Measurements from ENCODE around the gene C4orf50.

C4orf50 gene

DNA sequence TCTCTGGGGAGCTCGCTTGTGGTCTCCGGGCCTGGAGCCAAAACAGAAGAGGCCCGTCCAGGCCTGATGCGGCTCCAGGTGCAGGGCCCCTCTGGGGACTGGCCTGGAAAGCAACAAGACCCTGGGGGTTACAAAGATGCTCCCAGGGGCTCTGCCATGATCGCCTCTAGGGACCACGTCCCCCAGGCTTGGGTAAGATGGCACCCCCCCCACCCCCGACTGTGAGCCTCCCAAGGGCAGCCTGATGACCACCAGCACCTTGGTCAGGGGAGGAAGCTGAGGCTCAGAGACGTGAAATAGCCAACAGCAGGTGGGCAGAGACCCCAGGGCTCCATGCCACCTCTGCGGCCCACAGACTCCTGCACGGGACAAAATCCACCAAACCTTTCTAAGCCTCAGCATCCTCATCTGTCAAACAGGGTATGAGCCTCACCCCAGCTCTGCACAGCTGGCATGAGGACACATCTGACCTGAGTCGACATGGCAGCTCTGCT is 25.4 kb downstream of the C4orf50 start:
- no peak for DNase-seq (ENCODE audit: low read depth, low spot score)

GRCh38 chr4:5992171-5992827 is 25.9 kb downstream of the C4orf50 start:
- no peak for DNase-seq (ENCODE audit: low read depth, low spot score)

GRCh38 chr4:5991405-5991804 is 26.8 kb downstream of the C4orf50 start:
- DNase-seq (ENCODE audit: low read depth, low spot score) = no peak

DNA sequence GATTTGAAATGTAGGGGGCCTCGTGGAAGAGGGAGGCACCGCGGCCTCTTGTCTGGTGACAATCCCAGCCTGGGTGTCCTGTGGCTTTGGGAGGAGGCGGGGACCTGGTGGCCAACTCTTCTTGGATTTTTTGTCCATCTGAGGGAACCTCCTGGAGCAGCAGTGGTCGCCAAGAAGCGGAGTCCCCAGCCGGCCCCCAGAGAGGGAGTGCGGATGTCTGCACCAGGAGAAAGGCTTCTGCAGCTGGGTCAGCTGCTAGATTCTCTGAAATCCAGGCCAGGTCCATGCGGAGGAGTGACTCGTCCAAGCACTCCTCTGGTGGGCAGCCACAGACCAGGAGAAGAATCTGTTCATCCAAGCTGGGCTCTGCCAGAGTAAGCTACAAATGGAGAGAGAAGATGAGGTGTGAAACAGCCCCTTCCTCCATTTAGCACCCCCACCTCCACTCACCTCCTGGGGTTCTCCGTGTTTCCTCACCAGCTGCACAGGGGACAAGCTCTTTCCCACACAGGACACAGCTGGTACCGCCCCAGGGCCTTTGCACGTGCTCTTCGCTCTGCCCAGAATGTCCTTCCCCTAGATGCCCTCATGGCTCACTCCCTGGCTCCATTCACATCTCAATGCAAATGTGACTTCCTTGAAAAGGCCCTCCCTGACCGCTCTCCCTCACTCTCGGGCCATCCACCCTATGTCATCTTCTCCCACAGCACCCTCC is 27.6 kb downstream of the C4orf50 start:
- no peak for DNase-seq (ENCODE audit: low read depth, low spot score)

DNA sequence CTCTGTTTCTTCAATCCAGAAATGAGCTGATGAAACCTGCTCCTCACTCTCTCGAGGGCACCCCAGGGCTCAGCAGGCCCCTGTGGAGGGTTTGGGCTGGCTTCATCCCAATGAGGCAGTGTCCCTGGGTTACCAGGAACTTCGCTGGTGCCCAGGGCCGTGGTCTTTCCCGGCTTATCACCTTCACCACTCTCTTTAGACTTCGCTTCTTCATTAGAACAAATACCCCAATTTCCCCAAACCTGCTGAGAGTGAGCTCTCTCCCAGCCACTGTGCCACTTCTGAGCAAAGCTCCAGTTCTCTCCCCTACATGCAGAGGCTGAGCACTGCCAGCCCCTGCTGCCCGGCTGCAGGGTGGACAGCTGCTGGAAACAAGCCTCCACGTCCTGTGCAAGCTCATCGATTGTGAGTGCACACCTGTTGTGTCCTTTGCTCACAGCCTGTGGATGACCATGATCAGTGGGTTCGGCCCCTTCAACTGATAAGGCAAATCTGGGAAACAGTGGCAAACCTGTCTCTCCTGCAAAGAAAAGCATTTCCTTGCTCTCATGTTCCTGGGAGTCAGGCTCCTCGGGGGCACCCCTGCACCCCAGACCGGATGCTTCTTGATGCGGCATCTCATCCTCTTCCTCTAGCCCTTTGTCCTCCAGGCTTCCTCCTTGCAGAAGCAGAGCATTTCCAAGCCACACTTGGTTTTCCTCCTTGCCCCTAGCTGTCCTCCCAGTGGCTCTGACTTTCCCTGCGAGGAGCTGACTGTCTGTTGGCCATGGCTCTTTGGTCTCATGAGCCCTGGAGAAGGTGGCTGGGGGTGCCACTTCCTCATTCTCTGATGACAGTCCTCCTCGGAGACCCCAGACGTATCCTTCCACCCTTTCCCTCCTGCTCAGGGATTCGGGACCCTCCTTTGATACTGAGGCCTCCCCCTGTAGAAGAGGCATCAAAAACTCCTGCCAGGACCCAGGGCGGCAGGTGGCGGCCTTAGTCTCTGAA is 28.7 kb downstream of the C4orf50 start:
- DNase-seq (ENCODE audit: low read depth, low spot score) = no peak

GRCh38 chr4:5988086-5988845 is 30.0 kb downstream of the C4orf50 start:
- no peak for DNase-seq (ENCODE audit: low read depth, low spot score)

GRCh38 chr4:5984843-5985242 is 33.4 kb downstream of the C4orf50 start:
- DNase-seq (ENCODE audit: low read depth, low spot score) = no peak

GRCh38 chr4:5982156-5982973 is 35.9 kb downstream of the C4orf50 start:
- no peak for DNase-seq (ENCODE audit: low read depth, low spot score)

DNA sequence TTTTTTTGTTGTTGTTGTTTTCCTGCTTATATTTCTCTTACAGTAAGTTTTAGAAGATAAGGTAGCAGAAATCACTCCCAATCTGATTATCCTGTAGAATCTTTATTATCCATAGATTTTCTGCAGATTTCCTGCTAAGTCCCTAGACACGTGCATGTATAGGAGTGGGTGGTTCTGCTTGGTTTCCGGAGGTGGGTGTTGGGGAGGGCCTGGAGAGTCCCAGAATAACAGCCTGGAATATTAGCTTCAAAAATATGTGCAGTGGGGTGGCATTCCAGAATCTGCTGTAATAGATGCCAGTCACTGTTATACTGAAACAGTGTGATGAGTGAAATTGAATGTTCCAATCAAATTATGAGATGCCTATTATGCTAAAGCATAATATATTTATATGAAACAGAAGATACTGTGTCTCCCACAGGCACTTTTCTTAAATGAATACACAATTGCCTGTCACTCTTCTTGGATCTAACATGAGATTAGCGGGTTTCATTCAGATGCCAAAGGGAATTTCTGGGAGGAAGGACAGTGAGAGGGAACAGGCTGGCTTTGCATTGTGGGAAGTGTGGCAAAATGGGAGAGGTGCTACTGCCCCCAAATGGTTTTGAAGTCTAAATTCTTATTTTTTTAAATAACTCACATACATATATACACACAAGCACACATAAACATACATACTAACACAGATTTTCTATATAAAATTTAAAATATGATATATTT is 37.6 kb downstream of the C4orf50 start:
- no peak for DNase-seq (ENCODE audit: low read depth, low spot score)

DNA sequence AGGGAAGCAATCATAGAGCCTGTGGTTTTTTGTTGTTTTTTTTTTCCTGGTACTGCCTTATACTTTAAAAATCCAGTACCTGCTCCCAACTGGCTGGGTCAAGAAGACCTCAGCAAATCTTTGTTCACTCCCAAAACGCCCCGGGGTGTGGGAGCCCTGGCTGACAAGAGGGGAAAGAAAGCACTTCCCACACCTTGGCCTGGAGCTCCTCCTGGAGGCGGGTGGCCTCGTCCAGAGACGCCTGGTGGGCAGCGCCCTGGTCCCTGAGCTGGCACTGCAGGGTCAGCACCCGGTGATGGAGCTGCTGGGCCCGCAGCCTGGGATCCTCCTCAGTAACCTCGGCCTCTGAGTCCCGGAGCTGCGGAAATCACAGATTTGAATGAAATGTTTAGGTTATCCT is 38.2 kb downstream of the C4orf50 start:
- DNase-seq (ENCODE audit: low read depth, low spot score) = no peak

DNA sequence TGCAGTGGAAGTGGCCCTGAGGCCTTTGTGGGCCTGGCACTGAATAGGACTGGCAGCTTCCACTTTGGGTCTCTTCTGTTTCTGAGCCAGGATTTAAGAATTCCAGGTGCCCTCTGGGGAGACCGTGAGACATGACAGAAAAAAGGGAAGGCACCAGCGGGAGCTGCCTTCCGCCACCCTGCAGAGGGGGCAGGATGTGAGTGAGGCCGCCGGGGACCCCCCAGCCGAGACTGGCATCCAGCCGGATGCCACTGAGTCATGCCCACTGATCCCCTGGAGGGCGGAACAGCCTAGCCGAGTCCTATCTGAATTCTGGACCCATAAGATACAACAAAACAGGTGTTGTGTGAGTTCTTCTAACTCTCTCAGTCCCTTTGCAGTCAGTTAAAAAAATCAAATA is 41.3 kb downstream of the C4orf50 start:
- no peak for DNase-seq (ENCODE audit: low read depth, low spot score)

DNA sequence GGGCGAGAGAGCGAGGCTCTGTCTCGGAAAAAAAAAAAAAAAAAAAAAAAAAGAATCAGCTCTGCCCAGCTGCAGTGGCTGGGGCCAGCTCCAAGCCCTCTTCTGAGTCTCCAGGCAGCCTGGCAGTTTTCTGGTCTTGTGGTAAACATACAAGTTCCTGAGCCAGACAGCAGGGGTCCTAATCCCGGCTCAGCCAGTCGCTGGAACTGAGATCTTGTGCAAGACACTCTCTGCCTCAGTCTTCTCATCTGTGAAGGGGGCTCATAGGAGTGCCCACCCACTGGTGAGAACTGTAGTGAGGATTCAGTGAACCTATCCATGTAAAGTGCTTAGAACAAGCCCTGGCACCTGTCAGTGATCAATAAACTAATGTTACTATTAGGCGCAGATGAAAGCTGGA is 41.8 kb downstream of the C4orf50 start:
- DNase-seq (ENCODE audit: low read depth, low spot score) = no peak

DNA sequence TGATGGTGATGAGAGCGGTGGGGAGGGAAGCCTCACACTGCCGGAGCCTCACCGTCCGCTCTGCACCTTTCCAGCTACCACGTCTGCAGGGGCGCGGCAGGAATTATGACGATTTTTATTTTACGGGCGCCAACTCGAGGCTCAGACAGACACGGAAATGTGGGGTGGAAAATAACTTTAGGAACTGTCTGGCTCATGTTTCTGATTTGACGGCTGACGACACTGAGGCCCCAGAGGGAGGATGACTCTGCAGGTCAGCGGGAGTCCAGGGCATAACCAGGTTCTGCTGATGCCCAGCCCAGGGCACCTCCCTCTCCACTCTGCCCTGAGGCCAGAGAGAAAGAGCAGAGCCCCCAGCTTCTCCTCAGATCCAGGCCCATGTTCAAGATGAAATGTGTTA is 43.9 kb downstream of the C4orf50 start:
- DNase-seq (ENCODE audit: low read depth, low spot score) = no peak

DNA sequence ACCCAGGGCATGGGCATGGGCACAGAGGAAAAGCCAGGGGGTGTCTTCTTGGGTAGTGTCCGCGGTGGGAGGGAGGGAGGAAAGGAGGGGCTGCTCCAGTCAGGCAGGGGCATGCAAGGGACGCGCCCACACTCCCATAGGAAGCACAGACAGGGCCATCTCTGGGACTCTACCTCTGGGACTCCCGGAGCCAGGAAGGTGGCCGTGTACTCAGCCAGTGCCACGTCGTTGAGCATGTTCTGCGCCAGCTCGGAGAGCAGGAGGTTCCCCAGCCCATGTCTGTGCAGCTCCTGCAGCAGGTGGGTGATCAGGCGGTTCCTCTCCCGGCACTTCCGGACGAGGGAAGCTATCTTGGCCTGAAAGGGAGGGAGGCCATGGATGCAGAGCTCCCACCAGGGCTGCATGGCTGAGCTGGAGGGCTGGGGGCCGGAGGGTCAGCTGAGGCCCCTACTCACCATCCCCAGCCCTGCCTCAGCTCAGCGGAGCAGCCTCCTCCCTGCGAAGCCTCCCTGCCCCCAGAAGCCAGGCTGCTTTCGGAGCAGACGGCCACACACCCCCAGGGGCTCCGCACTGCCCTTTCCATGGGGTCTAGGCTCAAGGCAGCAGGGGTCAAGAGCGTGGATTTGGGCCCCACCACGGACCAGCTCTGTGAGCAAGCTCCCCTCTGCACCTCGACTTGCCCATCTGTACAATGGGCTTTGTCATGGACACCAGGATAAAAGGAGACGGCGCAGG is 44.6 kb downstream of the C4orf50 start:
- DNase-seq (ENCODE audit: low read depth, low spot score) = no peak

DNA sequence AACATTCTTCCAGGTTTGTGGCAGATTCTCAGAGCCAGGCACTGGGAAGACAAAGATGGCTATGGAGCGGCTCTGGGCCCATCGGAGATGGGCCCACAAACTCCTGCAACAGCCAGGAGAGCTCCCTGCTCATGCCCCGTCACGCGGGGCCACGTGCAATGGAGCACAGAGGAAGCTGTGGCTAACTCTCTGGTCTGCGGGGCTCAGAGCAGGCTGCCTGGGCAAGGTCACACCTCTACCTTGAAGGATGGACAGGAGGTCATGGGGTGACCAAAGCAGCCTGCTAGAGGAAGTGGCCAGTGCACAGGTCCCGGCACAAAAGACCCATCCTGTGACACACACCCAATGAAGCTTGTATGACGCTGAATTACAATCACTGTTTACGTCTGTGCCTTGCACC is 45.2 kb downstream of the C4orf50 start:
- DNase-seq (ENCODE audit: low read depth, low spot score) = no peak

DNA sequence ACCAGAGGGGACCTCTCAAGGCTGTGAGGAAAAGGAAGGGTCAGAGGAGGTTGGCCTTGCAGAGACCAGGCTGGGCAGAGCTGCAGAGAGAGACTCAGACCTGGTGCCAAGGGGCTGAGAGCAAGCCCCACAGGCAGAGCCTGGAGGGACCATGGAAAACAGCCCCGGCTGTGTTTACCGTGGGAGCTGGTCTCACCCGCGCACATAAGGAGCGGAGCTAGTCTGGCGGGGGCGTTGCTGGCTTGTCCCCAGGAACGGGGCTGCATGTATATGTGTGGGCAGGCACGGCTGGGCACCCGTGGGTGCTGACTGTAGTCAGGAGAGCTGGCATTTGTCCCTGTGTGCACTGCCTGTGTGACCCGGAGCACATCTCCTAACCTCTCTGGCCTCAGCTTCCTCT is 45.7 kb downstream of the C4orf50 start:
- no peak for DNase-seq (ENCODE audit: low read depth, low spot score)

- DNase-seq (ENCODE audit: low read depth, low spot score) = no peak
These were observed 47.2 kb downstream of the C4orf50 start for GRCh38 chr4:5971078-5971450.

DNA sequence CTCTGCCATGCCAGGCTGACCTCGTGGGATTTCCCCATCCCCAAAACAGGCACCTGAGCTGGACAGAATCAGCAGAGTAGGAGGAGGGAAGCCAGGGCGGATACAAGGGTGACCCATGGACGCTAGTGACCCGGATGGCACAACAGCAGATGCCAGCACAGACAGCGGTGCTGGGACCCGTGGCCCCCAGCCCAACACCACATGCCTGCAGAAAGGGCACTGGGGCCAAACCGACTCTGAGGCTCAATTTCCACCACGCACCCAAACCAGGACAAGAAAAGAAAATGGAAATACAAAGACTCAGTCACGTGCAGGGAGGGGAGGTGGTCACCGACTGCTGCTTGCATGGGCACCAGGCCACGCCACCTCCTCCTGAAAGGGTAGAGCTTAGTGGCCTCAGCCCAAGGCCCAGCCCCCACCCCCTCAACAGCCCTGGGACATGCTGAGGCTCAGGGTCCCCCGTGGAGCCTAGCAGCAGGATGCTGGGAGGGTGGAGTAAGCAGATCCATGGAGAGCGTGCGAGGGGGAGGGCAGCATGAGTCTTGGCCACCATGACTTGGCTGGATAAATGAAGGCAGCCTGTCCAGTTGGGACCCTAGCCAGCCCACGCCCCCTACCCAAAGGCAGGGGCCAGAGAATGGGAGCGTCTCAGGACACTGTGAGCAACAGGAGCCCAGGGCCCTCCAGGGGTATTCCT is 47.7 kb downstream of the C4orf50 start:
- no peak for DNase-seq (ENCODE audit: low read depth, low spot score)

GRCh38 chr4:5969777-5970176 is 48.5 kb downstream of the C4orf50 start:
- no peak for DNase-seq (ENCODE audit: low read depth, low spot score)
